Sigmoid colon (tissue), 7 donors: Measurements from ENCODE around the gene BMX. TPM values are rescaled to one million over a fixed set of nuclear protein-coding genes. Genes with fewer than 3 reads are reported as not detected.

ENCODE experiments used
- DNase-seq: peaks from one replicate; pipeline ENCODE4 v3.0.0-alpha.2; 2019
- H3K27ac ChIP-seq, 4 donors: fragments of 200-600 bp; sonication (generic); one replicate each; pipeline ENCODE4 v1.5.1; 2016 to 2019; ENCODE audit warnings: mild to moderate bottlenecking in 1 of 4
- H3K27me3 ChIP-seq, 3 donors: fragments of 200-600 bp; sonication (generic); one replicate each; pipeline ENCODE4 v1.5.1; 2019; ENCODE audit warnings: mild to moderate bottlenecking in 1 of 3
- H3K36me3 ChIP-seq, 4 donors: fragments of 200-600 bp; sonication (generic); one replicate each; pipeline ENCODE4 v1.5.1; 2016 to 2019
- H3K4me1 ChIP-seq, 4 donors: fragments of 200-600 bp; sonication (generic); one replicate each; pipeline ENCODE4 v1.5.1; 2017 to 2019
- H3K4me3 ChIP-seq, 4 donors: fragments of 200-600 bp; sonication (generic); one replicate each; pipeline ENCODE4 v1.5.1; 2017 to 2019; ENCODE audit warnings: mild to moderate bottlenecking in 2 of 4, moderate library complexity in 1 of 4
- H3K9me3 ChIP-seq, 4 donors: fragments of 200-600 bp in 3 of 4; sonication (generic) in 3 of 4; one replicate each; pipeline versions ENCODE4 v1.5.1 to v1.6.1; 2013 to 2019
- EP300 ChIP-seq, 4 donors: sonication (generic); formaldehyde crosslinking; IDR thresholded peaks; one replicate each; pipeline ENCODE4 v1.6.1; 2017; ENCODE audit warnings: antibody characterized with exemption in 4 of 4
- POLR2A ChIP-seq, 2 donors: fragments of 450-650 bp; IDR thresholded peaks; one replicate each; pipeline ENCODE4 v1.6.1; 2016; ENCODE audit warnings: antibody characterized with exemption in 2 of 2, mild to moderate bottlenecking in 2 of 2, moderate library complexity in 2 of 2
- POLR2AphosphoS5 ChIP-seq, 4 donors: sonication (generic); formaldehyde crosslinking; IDR thresholded peaks; one replicate each; pipeline ENCODE4 v1.6.1; 2017; ENCODE audit warnings: antibody characterized with exemption in 4 of 4
- WGBS, 2 donors: extraction: QIAGEN DNeasy Blood & Tissue Kit; methylation state at CpG; one replicate each; pipeline ENCODE4 v1.1.7; 2013; 5-methylcytosine and 5-hydroxymethylcytosine counted together
- intact Hi-C: fragments of 100-400 bp; cut with DNase I; formaldehyde crosslinking; loops from one replicate; pipeline ENCODE4 v1.15.1; 2023
- polyA plus RNA-seq, 3 donors: library from polyadenylated mRNA; stranded (reverse); fragments of 200-250 nt; gene quantifications; one replicate each; pipeline ENCODE4 v1.2.3, GENCODE V29; 2013
- total RNA-seq, 4 donors: library from RNA; depleted of rRNA; stranded (reverse); fragments of >200 nt; gene quantifications; one replicate each; pipeline ENCODE4 v1.1.0, GENCODE V29; 2016
- TF ChIP-seq, protein P1 (sequence below), 4 experiments: fragments of 450-650 bp in 3 of 4; fragments of 200-600 bp in 1 of 4; IDR thresholded peaks; one replicate each; pipeline ENCODE4 v1.5.1; 2016 to 2019; ENCODE audit warnings: antibody characterized with exemption in 4 of 4, mild to moderate bottlenecking in 3 of 4, moderate library complexity in 2 of 4
- donor health status: healthy with polysubstance abuse.
- donor health status: Bipolar disorder and iron deficiency.
- donor health status: healthy.

The BMX gene
- total and polyA plus RNA-seq, 7 donors, result 0.68 to 4.8 (median 2.5) TPM

DNA sequence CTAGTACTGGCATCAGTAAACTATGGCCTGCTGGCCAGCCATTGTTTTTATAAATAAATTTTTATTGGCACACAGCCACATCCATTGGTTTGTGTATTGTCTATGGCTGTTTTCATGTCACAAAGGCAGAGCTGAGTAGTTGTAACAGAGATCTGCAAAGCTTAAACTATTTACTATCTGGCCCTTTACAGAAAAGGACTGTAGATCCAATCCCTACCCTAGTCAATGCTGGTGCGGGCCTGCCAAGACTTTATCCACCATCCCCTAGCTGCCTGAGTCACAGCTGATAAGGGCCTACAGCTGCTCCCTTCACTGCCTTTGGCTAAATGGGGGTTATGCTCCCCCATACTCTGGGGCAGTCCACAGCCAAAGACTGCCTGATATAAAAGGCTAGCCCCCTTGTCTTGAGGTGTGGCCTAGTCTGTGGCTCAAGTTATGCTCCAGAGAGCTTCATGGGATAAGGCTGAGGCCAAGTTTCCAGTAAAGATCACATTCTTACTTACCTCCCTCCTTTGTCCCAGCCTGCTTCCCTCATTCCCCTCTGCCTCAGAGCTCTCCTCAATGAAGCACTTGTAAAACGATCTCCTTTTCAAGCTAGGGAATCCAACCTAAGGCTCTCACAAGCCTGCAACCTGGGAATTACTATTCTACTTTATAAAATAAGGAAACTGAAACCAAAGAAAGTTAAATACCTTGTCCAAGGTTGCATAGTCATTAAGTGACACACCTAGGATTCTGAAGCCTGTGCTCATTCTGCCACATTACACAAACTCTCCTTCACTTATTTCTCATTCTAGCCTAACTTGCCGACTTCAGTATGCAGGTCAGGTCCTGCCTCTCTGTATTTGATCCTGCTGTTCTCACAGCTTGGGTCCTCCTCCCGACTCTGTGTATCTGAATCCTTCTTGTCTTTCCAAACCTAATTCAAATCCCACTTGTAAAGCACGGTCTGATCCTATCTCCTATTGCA is 79.5 kb downstream of the BMX start:
- Histone ChIP-seq H3K36me3 (no peaks in the 10 kb centered on the region), H3K4me3 (no peak overlapping the region), H3K27me3 (no peaks in the 10 kb centered on the region), H3K4me1 (no peaks in the 10 kb centered on the region), H3K27ac (no peak overlapping the region), H3K9me3 (no peaks in the 10 kb centered on the region)
- TF ChIP-seq, protein P1, sequence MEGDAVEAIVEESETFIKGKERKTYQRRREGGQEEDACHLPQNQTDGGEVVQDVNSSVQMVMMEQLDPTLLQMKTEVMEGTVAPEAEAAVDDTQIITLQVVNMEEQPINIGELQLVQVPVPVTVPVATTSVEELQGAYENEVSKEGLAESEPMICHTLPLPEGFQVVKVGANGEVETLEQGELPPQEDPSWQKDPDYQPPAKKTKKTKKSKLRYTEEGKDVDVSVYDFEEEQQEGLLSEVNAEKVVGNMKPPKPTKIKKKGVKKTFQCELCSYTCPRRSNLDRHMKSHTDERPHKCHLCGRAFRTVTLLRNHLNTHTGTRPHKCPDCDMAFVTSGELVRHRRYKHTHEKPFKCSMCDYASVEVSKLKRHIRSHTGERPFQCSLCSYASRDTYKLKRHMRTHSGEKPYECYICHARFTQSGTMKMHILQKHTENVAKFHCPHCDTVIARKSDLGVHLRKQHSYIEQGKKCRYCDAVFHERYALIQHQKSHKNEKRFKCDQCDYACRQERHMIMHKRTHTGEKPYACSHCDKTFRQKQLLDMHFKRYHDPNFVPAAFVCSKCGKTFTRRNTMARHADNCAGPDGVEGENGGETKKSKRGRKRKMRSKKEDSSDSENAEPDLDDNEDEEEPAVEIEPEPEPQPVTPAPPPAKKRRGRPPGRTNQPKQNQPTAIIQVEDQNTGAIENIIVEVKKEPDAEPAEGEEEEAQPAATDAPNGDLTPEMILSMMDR (IDR thresholded peaks at IDR 0.05), result no peak
- no peak for TF ChIP-seq EP300 (IDR thresholded peaks at IDR 0.05)
- no peak for TF ChIP-seq POLR2AphosphoS5 (IDR thresholded peaks at IDR 0.05)
- TF ChIP-seq POLR2A (IDR thresholded peaks at IDR 0.05), result no peak
- intact Hi-C loops, result no loop called here
- DNase-seq, result no peak
- 24 to 53% methylated on average over 5 of the region's 5 CpGs for WGBS, 2 donors

DNA sequence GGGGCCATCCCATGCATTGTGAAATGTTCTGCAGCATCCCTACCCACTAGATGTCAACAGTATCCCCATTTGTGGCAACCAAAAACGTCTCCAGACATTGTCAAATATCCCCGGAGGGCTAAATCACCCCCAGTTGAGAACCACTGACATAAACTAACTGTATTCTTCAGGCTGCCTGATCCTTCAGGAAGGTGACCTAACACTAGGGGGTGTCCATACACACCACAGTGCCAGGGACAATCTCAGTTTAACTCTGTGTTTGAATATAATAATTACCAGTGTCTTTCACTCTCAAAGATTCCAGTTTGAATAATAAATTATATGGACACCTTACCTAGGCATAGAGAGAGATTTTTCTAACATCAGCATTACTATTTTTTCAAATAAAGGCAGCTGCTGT is 93.8 kb downstream of the BMX start:
- Histone ChIP-seq H3K27ac (no peak overlapping the region), H3K4me3 (no peak overlapping the region), H3K27me3 (no peaks in the 10 kb centered on the region), H3K36me3 (no peaks in the 10 kb centered on the region), H3K9me3 (no peaks in the 10 kb centered on the region), H3K4me1 (no peaks in the 10 kb centered on the region)
- 39 to 49% methylated on average over 2 of the region's 2 CpGs for WGBS, 2 donors
- intact Hi-C loops, result no loop called here
- TF ChIP-seq EP300 (IDR thresholded peaks at IDR 0.05) (no peak), POLR2AphosphoS5 (IDR thresholded peaks at IDR 0.05) (no peak), POLR2A (IDR thresholded peaks at IDR 0.05) (no peak)
- TF ChIP-seq, protein P1 (IDR thresholded peaks at IDR 0.05), result no peak
- no peak for DNase-seq

DNA sequence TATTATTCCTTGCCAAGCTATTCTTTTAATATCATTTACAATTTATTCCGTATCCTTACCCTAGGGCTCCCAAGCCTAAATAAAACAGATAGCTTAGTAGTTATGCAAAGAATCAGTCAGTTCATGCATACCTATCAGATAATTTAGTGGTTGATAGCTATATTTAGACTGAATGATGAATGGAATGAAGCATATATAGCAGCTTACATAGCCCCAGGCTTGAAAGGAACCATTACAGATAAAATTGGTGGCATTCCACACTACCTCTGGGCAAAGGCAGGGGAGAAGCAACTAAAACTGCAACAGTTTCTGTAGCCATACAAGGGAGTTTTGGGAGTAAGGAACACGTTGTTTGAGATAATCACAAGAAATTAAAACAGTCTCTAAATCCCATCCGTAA is 97.4 kb downstream of the BMX start:
- DNase-seq, result no peak
- intact Hi-C loops, result no loop called here
- 92 to 94% methylated on average over 3 of the region's 3 CpGs for WGBS, 2 donors
- Histone ChIP-seq H3K27ac (no peak overlapping the region), H3K4me1 (no peaks in the 10 kb centered on the region), H3K36me3 (no peaks in the 10 kb centered on the region), H3K27me3 (no peaks in the 10 kb centered on the region), H3K4me3 (no peak overlapping the region), H3K9me3 (no peaks in the 10 kb centered on the region)
- TF ChIP-seq, protein P1 (IDR thresholded peaks at IDR 0.05), result no peak
- TF ChIP-seq POLR2AphosphoS5 (IDR thresholded peaks at IDR 0.05) (no peak), EP300 (IDR thresholded peaks at IDR 0.05) (no peak), POLR2A (IDR thresholded peaks at IDR 0.05) (no peak)

DNA sequence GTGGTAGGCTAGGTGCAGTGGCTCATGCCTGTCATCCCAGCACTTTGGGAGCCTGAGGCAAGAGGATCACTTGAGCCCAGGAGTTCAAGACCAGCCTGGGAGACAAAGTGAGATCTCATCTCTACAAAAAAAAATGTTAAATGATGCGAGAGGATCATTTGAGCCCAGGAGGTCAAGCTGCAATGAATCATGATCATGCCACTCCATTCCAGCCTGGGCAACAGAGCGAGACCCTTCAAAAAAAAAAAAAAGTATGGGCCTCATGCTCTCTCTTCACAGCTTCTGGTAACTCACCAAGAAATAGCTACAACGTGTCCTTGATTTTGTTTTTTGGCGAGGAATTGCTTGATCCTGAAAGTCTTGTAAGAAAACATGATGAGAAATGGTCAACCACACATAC is 98.9 kb downstream of the BMX start:
- H3K9me3 ChIP-seq, result no peaks in the 10 kb centered on the region
- H3K36me3 ChIP-seq, result no peaks in the 10 kb centered on the region
- no peak overlapping the region for H3K27ac ChIP-seq
- H3K27me3 ChIP-seq, result no peaks in the 10 kb centered on the region
- no peaks in the 10 kb centered on the region for H3K4me1 ChIP-seq
- intact Hi-C loops, result no loop called here
- 91 to 93% methylated on average over 4 of the region's 4 CpGs for WGBS, 2 donors
- no peak for DNase-seq
- no peak for TF ChIP-seq EP300 (IDR thresholded peaks at IDR 0.05)
- TF ChIP-seq POLR2AphosphoS5 (IDR thresholded peaks at IDR 0.05), result no peak
- no peak for TF ChIP-seq POLR2A (IDR thresholded peaks at IDR 0.05)
- TF ChIP-seq, protein P1 (IDR thresholded peaks at IDR 0.05), result no peak
- no peak overlapping the region for H3K4me3 ChIP-seq
